NCI-H345 (cell line): ENCODE measurements around the gene MYB.
A peak's percentile ranks its signal among the peaks of the same experiment; 100 is the strongest.

Experiments used
- DNase-seq: peaks from one replicate; lab custom pipeline; 2025; lab: John Stamatoyannopoulos, UW

MYB gene

DNA sequence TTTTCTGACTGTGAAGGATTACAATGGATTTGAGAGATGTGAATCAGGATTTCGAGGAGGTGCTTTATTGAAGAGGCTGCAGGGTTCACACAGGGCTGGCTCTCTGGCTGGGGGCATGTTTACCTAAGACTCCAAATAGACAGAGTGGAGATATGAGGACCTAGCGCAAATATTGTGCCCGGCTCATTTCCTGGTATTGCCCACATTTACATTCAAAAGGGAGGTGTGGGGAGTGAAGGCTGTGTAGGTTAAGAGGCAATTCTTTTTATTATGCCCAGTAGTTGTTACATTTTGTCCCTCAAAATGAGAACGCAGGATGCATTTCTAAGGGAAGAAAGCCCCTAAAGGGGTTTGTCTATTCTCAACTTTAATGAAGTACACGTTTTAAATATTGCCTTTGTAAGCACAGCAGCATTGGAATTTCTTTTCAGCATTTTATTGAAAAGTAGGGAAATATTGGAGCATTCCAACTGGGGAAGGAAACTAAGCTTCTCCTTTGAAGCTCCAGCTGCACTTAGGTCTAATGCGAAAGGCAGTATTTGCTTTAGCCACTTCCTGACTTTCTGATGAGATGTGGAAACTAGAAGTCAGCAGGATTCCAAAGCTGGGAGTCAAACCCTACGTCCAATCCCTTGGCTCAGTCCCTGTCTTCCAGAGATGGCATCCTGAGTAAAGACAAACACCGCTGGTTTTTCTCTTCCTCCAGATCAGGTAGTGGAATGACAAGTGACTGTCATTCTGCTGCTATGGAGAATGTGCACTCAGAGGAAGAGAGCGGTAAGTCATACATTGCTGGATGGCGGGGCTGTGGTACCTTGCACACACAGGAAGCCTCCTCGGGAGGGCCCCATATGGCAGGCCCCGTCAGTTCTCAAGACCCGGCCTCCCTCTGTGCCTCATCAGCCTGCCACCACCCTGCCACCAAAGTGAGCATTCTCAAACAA is 70.7 kb downstream of the MYB start:
- DNase-seq: peak; percentile 89

DNA sequence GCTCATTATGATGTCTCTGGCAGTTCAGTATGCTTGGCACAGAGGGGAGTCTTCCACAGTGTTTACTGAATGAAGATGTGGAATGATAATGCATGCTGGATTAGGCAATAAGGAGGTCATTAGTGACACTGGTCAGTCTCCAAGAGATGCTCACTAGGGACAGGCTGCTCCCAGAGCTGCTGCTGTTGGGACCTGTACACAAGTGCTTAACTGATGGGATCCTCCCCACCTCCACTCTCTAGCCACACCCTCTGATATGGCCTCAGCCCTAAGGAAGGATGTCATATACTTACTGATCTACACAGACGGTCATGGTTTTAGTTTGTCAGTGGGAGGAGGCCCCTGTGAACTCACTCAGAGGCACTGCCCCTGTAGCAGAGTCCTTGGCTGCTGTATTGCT is 73.4 kb downstream of the MYB start:
- DNase-seq: no peak

DNA sequence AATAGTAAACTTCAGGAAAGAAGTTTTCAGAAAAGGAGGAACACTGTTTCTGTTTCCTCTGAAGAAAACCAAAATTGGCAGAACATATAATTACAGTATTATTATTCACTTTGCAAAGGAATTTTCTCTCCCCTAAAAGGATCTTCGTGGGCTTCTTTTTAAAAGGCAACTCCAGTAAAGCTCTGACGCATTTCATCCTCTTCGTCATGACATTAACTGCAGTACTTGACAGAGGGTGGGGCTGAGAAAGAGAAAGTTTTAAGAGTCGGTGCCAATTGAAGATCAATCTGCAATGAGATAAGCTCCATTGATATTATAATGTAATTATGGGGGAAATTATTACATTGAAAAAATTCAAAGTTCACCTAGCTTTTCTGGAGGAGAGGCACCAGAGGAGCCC is 75.8 kb downstream of the MYB start:
- DNase-seq: no peak

GRCh38 chr6:135257631-135258405 is 76.7 kb downstream of the MYB start:
- DNase-seq: no peak

GRCh38 chr6:135258970-135259369 is 77.9 kb downstream of the MYB start:
- DNase-seq: no peak

DNA sequence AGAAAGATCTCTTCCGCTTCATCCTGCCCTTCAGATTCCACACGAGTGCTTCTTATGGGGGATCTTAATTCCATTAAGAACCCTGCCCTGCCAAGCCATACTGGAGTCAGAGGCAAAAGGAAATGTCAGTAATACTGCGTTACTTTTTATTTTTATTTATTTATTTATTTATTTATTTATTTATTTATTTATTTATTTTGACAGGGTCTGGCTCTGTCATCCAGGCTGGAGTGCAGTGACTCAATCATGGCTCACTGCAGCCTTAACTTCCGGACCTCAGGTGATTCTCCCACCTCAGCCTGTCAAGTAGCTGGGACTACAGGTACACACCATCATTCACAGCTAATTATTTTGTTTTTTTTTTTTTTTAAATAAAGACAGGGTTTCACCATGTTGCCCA is 79.5 kb downstream of the MYB start:
- no peak for DNase-seq

GRCh38 chr6:135261872-135262725 is 81.0 kb downstream of the MYB start:
- DNase-seq: no peak

- DNase-seq: no peak
Observed at GRCh38 chr6:135265278-135265677, 84.2 kb downstream of the MYB start.

DNA sequence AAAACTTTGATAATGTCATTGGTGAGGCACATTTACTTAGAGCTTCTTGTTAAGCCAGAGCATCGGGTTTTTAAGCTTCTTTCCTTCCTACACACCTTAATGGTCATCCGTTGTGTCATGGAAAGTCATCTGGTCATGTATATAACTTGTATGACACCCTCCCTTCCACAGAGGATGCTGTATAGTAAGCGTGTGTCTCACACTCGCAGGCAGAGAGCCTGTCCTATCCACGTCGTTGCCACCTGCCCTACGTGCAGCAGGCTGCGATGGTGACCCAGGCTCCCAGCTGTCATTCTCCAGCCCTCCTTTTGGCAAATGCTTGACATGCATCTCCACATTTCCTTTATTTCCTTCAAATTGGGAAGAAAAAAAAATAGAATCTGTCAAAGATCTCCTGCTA is 85.6 kb downstream of the MYB start:
- DNase-seq: peak; percentile 42

DNA sequence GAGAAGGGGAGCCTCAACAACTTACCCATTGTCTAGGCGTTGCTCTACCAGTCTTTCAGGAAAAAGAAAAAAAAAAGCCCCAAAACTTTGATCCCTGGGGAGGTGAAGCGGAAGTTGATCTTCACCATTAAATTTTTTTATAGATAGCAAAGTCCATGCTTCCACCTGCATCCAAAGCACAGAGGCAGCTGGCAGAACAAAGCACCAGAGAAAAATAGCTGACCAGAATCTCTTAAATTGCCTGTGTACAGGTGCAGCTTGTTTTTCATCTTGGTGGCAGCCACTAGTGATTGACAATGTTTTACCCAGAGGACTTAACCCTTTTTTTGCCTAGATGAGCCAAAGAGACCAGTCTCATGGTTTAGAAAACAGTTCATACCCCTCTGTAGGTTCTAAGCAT is 86.0 kb downstream of the MYB start:
- DNase-seq: peak; percentile 65

GRCh38 chr6:135268263-135268662 is 87.2 kb downstream of the MYB start:
- DNase-seq: no peak

GRCh38 chr6:135268740-135269139 is 87.6 kb downstream of the MYB start:
- no peak for DNase-seq
